HG03354 (cell line): ENCODE results near the gene SULT6B1.

Source experiments
- ATAC-seq: cut with Tn5 transposase; IDR thresholded peaks from one replicate; pipeline ENCODE4 v1.9.1; 2021; ENCODE audit warnings: mild to moderate bottlenecking; ENCODE audit not compliant: unreplicated experiment, poor library complexity, severe bottlenecking

SULT6B1 gene

GRCh38 chr2:37154785-37155184 lies 33.7 kb downstream of the SULT6B1 start:
- ATAC-seq: no peak

- ATAC-seq: no peak
Measured at GRCh38 chr2:37153224-37153623, 35.2 kb downstream of the SULT6B1 start.

- no peak for ATAC-seq
Measured at GRCh38 chr2:37149626-37150322, 38.7 kb downstream of the SULT6B1 start.

- ATAC-seq: no peak
Measured at GRCh38 chr2:37148325-37148724, 40.1 kb downstream of the SULT6B1 start.

GRCh38 chr2:37146062-37146461 lies 42.4 kb downstream of the SULT6B1 start:
- no peak for ATAC-seq

GRCh38 chr2:37143974-37144373 lies 44.5 kb downstream of the SULT6B1 start:
- ATAC-seq: no peak

GRCh38 chr2:37142546-37142945 lies 45.9 kb downstream of the SULT6B1 start:
- no peak for ATAC-seq

GRCh38 chr2:37132914-37133313 lies 55.6 kb downstream of the SULT6B1 start:
- ATAC-seq: no peak

GRCh38 chr2:37125416-37125815 lies 63.1 kb downstream of the SULT6B1 start:
- ATAC-seq: no peak

- ATAC-seq: no peak
Measured at GRCh38 chr2:37119157-37119556, 69.3 kb downstream of the SULT6B1 start.
